Activated T-cell treated with anti-CD3 and anti-CD28 coated beads, Interleukin-2, amount 50 U/mL, for 4 hours (primary cell): Measurements from ENCODE around the gene QSOX1. TPM values are rescaled to one million over a fixed set of nuclear protein-coding genes. Genes with fewer than 3 reads are reported as not detected.
A peak's percentile ranks its signal among the peaks of the same experiment; 100 is the strongest.
"Not testable (repeated sequence)": the region's sequence is repeated elsewhere in the genome, so short reads cannot be mapped to it uniquely, and the experiment has no call there.

ENCODE experiments used
- ATAC-seq, 2 donors: fragments of 200-7000 bp; cut with Tn5 transposase; one replicate each; pipeline ENCODE4 v1.10.0; 2021
- DNase-seq: peaks from one replicate; pipeline ENCODE4 v3.0.0-alpha.2; 2020
- H3K27me3 Mint-ChIP-seq: one replicate; pipeline ENCODE4 v1.8.0; 2021; ENCODE audit warnings: low read depth, mixed read lengths
- H3K36me3 Mint-ChIP-seq: one replicate; pipeline ENCODE4 v1.8.0; 2022; ENCODE audit warnings: mixed read lengths; ENCODE audit not compliant: insufficient read depth
- H3K4me1 Mint-ChIP-seq: one replicate; pipeline ENCODE4 v1.8.0; 2021; ENCODE audit warnings: low read depth, mixed read lengths
- H3K4me3 Mint-ChIP-seq: one replicate; pipeline ENCODE4 v1.8.0; 2021; ENCODE audit warnings: mild to moderate bottlenecking, moderate library complexity, mixed read lengths
- H3K9me3 Mint-ChIP-seq: one replicate; pipeline ENCODE4 v1.8.0; 2021; ENCODE audit warnings: mixed read lengths
- total RNA-seq, 3 donors: library from RNA; stranded (reverse); gene quantifications; one replicate each; pipeline ENCODE4 v1.2.1, GENCODE V29; 2021

The QSOX1 gene, protein sequence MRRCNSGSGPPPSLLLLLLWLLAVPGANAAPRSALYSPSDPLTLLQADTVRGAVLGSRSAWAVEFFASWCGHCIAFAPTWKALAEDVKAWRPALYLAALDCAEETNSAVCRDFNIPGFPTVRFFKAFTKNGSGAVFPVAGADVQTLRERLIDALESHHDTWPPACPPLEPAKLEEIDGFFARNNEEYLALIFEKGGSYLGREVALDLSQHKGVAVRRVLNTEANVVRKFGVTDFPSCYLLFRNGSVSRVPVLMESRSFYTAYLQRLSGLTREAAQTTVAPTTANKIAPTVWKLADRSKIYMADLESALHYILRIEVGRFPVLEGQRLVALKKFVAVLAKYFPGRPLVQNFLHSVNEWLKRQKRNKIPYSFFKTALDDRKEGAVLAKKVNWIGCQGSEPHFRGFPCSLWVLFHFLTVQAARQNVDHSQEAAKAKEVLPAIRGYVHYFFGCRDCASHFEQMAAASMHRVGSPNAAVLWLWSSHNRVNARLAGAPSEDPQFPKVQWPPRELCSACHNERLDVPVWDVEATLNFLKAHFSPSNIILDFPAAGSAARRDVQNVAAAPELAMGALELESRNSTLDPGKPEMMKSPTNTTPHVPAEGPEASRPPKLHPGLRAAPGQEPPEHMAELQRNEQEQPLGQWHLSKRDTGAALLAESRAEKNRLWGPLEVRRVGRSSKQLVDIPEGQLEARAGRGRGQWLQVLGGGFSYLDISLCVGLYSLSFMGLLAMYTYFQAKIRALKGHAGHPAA
- 10 to 100 TPM; 34.3 to 38.5 (median 38.1) TPM for total RNA-seq

GRCh38 chr1:180154325-180155181, at the start of gene QSOX1:
TSS of gene QSOX1 (plus strand) at chr1:180154869. CDS start at chr1:180154908, 39 bp downstream.
- Mint-ChIP-seq H3K27me3 (no peaks in the 10 kb centered on the region), H3K4me1 (peaks cover 23% of the 10 kb centered on the region), H3K9me3 (no peaks in the 10 kb centered on the region), H3K4me3 (peak within 1 kb of the TSS; percentile 89), H3K36me3 (peaks cover 3% of the 10 kb centered on the region)
- ATAC-seq (peak; percentile 98 to 99), DNase-seq (peak; percentile 83)

GRCh38 chr1:180112091-180112490, 42.6 kb upstream of the QSOX1 start:
- no peak for DNase-seq
- no peak for ATAC-seq
- Mint-ChIP-seq H3K36me3 (peaks cover 37% of the 10 kb centered on the region), H3K9me3 (no peaks in the 10 kb centered on the region), H3K27me3 (no peaks in the 10 kb centered on the region), H3K4me1 (no peaks in the 10 kb centered on the region), H3K4me3 (no peak overlapping the region)

DNA sequence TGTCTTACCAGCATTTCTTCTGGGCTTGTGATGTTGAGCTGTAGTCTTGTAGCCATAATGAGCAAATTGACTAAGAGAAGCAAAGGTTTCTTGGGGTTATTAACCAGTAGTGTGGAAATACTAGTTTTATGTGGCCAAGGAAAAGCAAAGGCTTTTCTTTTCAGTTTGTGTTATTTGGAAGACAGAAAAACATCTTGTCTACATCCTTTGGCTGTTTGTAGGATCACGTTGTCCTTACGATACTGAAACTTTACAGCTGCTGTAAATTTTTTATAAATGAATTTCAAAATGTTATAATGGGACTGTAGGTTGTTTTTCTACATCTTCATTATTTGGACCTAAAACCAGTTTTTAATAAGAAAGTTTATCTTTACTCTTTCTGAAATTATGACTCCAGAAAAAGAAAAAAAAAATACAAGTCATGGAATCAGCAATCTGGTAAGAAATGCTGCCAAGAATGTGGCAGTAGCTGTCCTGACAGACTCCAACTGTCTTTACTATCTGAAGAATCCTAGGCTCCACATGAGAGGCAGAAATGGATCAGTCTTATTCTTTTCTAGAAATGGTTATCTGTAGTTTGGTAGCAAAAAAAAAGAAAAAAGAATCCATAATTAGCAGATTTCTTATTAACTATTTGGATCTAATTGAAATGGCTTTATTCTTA, 41.6 kb upstream of the QSOX1 start:
- Mint-ChIP-seq H3K4me3 (no peak overlapping the region), H3K4me1 (no peaks in the 10 kb centered on the region), H3K27me3 (no peaks in the 10 kb centered on the region)

GRCh38 chr1:180114396-180114945, 40.2 kb upstream of the QSOX1 start:
- ATAC-seq (no peak), DNase-seq (no peak)
- H3K36me3 Mint-ChIP-seq, result peaks cover 34% of the 10 kb centered on the region

More for the DNA sequence above, 41.6 kb upstream of the QSOX1 start:
- no peaks in the 10 kb centered on the region for H3K9me3 Mint-ChIP-seq
- peaks cover 36% of the 10 kb centered on the region for H3K36me3 Mint-ChIP-seq
- DNase-seq, result no peak
- ATAC-seq, result no peak

DNA sequence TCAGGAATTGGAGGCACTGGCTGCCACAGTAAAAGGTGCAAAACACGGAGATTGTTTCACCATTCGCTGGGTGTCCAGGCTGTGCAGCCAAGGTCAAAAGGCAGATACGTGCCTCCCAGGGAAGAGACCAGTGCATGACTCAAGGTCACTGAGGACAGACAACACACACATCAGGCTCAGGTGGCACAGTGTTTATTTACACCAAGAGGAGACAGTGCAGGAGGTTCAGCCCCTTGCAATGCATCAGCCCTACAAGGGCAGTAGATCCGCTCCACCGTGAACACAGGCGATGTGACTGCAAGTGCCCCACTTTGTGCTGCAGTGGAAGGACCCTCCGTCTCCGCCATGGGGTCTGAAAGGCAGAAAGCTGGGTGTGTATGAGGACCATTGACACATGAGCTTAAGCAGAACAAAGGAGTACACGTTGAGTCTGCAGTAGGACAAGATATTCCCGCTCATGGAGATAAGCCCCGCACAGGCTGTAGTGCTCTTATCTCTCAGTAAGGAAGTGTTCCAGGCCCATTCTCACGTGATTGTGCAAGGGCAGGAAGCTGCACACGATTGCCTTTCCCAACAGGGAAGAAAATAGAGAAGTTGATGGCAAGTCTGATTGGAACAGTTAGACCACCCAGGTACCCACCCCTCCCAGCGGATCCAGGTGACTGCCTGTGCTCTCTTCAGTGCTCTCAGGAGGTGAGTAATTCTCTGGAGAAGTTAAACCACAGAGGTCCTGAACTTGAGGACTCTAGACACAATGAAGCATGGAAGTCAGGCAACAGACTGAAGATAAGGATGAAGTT, 37.5 kb upstream of the QSOX1 start:
- no peak for ATAC-seq
- no peaks in the 10 kb centered on the region for H3K4me1 Mint-ChIP-seq
- H3K9me3 Mint-ChIP-seq, result no peaks in the 10 kb centered on the region
- H3K27me3 Mint-ChIP-seq, result no peaks in the 10 kb centered on the region
- peaks cover 19% of the 10 kb centered on the region for H3K36me3 Mint-ChIP-seq
- no peak for DNase-seq
- no peak overlapping the region for H3K4me3 Mint-ChIP-seq

More at GRCh38 chr1:180114396-180114945, 40.2 kb upstream of the QSOX1 start:
- Mint-ChIP-seq H3K27me3 (no peaks in the 10 kb centered on the region), H3K4me1 (no peaks in the 10 kb centered on the region), H3K9me3 (no peaks in the 10 kb centered on the region), H3K4me3 (no peak overlapping the region)

DNA sequence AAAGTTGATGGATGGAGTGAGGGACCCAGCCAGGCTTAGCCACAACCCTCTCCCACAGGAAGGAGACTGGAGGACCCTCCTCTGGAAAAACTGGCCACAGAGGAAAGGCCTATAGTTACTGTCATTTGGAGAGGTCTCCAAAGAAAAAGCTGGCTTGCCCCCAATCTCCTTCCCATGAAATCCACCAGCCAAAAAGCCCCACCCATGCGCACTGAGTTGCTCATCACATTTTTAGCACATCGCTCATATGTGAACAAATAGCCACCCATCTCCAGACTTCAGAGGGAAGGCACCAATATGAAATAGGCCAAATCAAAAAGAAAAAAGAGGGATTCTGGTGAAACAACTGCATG, 36.9 kb upstream of the QSOX1 start:
- H3K4me3 Mint-ChIP-seq, result no peak overlapping the region

GRCh38 chr1:180119837-180120236, 34.8 kb upstream of the QSOX1 start:
- Mint-ChIP-seq H3K9me3 (no peaks in the 10 kb centered on the region), H3K36me3 (peaks cover 8% of the 10 kb centered on the region), H3K4me3 (no peak overlapping the region), H3K27me3 (peaks cover 2% of the 10 kb centered on the region), H3K4me1 (no peaks in the 10 kb centered on the region)
- DNase-seq, result no peak
- ATAC-seq, result no peak

More for the DNA sequence above, 36.9 kb upstream of the QSOX1 start:
- peaks cover 13% of the 10 kb centered on the region for H3K36me3 Mint-ChIP-seq
- DNase-seq, result no peak
- ATAC-seq, result no peak
- no peaks in the 10 kb centered on the region for H3K27me3 Mint-ChIP-seq
- no peaks in the 10 kb centered on the region for H3K9me3 Mint-ChIP-seq
- H3K4me1 Mint-ChIP-seq, result no peaks in the 10 kb centered on the region

DNA sequence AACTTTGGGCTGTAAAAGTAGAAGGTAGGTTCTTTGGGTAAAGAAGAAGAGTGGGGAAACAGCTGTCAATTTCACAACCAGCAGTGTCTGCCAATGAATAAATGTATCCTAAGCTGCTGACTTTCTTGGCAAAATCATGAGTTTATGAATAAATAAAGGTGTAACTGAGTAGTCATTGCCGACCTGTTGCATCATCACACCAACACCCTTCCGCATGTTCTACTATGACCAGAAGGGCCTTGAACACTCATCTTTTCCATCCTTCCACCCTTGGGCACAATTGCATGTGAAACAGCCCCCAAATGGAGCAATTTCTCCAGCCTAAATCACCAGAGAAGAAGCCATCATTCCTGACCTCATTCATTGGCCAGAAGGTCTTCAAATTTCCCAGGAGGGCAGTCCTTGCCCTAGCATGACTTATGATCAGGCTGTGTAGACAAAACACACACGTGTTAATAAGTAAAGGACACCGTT, 31.2 kb upstream of the QSOX1 start:
- ATAC-seq, result no peak
- Mint-ChIP-seq H3K9me3 (no peaks in the 10 kb centered on the region), H3K4me1 (peaks cover 5% of the 10 kb centered on the region), H3K4me3 (no peak overlapping the region), H3K36me3 (no peaks in the 10 kb centered on the region), H3K27me3 (peaks cover 2% of the 10 kb centered on the region)
- DNase-seq, result no peak

GRCh38 chr1:180130651-180131050, 24.0 kb upstream of the QSOX1 start:
- no peaks in the 10 kb centered on the region for H3K9me3 Mint-ChIP-seq
- no peaks in the 10 kb centered on the region for H3K36me3 Mint-ChIP-seq
- peaks cover 5% of the 10 kb centered on the region for H3K4me1 Mint-ChIP-seq
- no peak for ATAC-seq
- H3K4me3 Mint-ChIP-seq, result no peak overlapping the region
- H3K27me3 Mint-ChIP-seq, result peaks cover 21% of the 10 kb centered on the region
- no peak for DNase-seq

DNA sequence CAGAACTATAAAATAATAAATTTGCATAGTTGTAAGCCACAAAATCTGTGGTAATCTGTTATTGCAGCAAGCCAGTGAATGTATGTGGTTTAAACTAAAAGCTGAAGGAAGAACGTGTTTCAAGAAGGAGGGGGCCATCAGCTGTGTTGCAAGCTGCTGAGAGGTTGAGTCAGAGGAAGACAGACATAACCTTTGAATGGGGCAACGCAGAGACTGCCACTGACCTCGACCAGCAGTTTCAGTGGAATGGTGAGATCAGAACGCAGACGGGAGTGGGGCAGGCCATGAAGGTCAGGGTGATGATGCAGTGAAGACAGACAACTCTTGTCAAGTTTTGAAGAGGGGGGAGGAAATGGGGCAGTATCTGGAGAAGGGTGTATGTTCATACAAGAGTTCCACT, 23.2 kb upstream of the QSOX1 start:
- Mint-ChIP-seq H3K36me3 (no peaks in the 10 kb centered on the region), H3K9me3 (no peaks in the 10 kb centered on the region), H3K27me3 (peaks cover 23% of the 10 kb centered on the region), H3K4me1 (peaks cover 5% of the 10 kb centered on the region), H3K4me3 (no peak overlapping the region)
- ATAC-seq (peak; percentile 36 to 69), DNase-seq (no peak)

GRCh38 chr1:180133193-180133592, 21.5 kb upstream of the QSOX1 start:
- Mint-ChIP-seq H3K36me3 (no peaks in the 10 kb centered on the region), H3K4me3 (no peak overlapping the region), H3K4me1 (no peaks in the 10 kb centered on the region), H3K27me3 (peaks cover 25% of the 10 kb centered on the region), H3K9me3 (peaks cover 4% of the 10 kb centered on the region)
- DNase-seq (no peak), ATAC-seq (no peak)

DNA sequence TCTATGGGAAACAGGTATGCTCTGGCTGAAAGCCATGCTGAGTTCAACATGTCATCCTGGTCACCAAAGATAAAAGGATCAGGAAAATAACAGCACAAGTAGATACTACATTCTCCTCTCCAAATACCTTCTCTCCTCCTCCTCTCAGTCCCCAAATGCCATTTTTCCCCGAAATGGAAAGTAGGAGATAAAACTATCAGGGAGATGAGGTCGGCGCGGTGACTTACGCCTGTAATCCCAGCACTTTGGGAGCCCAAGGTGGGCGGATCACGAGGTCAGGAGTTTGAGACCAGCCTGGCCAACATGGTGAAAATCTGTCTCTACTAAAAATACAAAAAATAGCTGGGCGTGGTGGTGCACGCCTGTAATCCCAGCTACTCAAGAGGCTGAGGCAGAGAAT, 21.0 kb upstream of the QSOX1 start:
- not testable (repeated sequence) for H3K9me3 Mint-ChIP-seq, ATAC-seq, H3K36me3 Mint-ChIP-seq, DNase-seq, H3K4me1 Mint-ChIP-seq, H3K4me3 Mint-ChIP-seq
- peaks cover 25% of the 10 kb centered on the region for H3K27me3 Mint-ChIP-seq

DNA sequence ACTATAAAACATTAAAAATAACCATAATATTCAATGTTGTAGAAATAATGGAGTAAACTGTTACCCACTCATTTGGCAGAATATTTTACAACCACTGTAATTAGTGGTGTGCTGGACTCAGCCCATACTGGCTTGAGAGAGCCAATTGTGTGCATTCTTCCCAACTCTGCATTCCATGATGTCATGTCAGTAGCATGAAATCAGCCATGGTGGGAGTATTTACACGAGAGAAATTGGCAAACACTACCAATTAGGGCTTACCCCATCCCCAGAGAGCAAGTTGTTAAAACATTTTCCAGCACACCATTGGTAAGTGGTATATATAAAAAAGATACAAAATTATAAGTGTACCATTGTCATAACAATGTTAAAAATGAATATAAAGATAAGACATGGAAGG, 19.1 kb upstream of the QSOX1 start:
- H3K27me3 Mint-ChIP-seq, result peaks cover 25% of the 10 kb centered on the region
- H3K4me3 Mint-ChIP-seq, result no peak overlapping the region
- no peak for DNase-seq
- H3K36me3 Mint-ChIP-seq, result no peaks in the 10 kb centered on the region
- no peak for ATAC-seq
- H3K4me1 Mint-ChIP-seq, result no peaks in the 10 kb centered on the region
- peaks cover 4% of the 10 kb centered on the region for H3K9me3 Mint-ChIP-seq
